LNCaP clone FGC (cell line): ENCODE data around the gene KAT14.
"Not testable (repeated sequence)": the region's sequence is repeated elsewhere in the genome, so short reads cannot be mapped to it uniquely, and the experiment has no call there.

Experiments used
- DNase-seq: peaks from one replicate; pipeline ENCODE4 v3.0.0-alpha.2; 2011; ENCODE audit warnings: low read depth
- H3K4me3 ChIP-seq: 2 replicates; pipeline ENCODE4 v1.5.1; 2011; ENCODE audit warnings: mild to moderate bottlenecking, low read depth, low read length, control low read depth
- TF ChIP-seq, protein P1 (sequence below): IDR thresholded peaks from 2 replicates; pipeline ENCODE4 v1.5.1; 2012; ENCODE audit warnings: mild to moderate bottlenecking; ENCODE audit not compliant: control insufficient read depth, insufficient read depth; ENCODE audit errors: extremely low read depth

KAT14 gene

GRCh38 chr20:18224968-18225568 is 87.4 kb downstream of the KAT14 start:
- TF ChIP-seq, protein P1, sequence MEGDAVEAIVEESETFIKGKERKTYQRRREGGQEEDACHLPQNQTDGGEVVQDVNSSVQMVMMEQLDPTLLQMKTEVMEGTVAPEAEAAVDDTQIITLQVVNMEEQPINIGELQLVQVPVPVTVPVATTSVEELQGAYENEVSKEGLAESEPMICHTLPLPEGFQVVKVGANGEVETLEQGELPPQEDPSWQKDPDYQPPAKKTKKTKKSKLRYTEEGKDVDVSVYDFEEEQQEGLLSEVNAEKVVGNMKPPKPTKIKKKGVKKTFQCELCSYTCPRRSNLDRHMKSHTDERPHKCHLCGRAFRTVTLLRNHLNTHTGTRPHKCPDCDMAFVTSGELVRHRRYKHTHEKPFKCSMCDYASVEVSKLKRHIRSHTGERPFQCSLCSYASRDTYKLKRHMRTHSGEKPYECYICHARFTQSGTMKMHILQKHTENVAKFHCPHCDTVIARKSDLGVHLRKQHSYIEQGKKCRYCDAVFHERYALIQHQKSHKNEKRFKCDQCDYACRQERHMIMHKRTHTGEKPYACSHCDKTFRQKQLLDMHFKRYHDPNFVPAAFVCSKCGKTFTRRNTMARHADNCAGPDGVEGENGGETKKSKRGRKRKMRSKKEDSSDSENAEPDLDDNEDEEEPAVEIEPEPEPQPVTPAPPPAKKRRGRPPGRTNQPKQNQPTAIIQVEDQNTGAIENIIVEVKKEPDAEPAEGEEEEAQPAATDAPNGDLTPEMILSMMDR, result no peak
- no peak for DNase-seq
- no peak overlapping the region for H3K4me3 ChIP-seq

- TF ChIP-seq, protein P1, result no peak
- no peak for DNase-seq
- H3K4me3 ChIP-seq, result no peak overlapping the region
These were observed 88.0 kb downstream of the KAT14 start for GRCh38 chr20:18225632-18226031.

DNA sequence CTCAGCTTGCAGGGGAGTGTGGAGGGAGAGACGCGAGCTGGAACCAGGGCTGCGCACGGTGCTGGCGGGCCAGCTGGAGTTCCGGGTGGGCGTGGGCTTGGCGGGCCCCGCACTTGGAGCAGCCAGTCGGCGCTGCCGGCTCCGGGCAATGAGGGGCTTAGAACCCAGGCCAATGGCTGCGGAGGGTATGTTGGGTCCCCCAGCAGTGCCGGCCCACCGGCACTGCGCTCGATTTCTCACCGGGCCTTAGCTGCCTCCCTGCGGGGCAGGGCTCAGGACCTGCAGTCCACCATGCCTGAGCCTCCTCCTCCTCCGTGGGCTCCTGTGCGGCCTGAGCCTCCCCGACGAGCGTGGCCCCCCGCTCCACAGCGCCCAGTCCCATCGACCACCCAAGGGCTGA is 89.1 kb downstream of the KAT14 start:
- H3K4me3 ChIP-seq, DNase-seq: not testable (repeated sequence)

DNA sequence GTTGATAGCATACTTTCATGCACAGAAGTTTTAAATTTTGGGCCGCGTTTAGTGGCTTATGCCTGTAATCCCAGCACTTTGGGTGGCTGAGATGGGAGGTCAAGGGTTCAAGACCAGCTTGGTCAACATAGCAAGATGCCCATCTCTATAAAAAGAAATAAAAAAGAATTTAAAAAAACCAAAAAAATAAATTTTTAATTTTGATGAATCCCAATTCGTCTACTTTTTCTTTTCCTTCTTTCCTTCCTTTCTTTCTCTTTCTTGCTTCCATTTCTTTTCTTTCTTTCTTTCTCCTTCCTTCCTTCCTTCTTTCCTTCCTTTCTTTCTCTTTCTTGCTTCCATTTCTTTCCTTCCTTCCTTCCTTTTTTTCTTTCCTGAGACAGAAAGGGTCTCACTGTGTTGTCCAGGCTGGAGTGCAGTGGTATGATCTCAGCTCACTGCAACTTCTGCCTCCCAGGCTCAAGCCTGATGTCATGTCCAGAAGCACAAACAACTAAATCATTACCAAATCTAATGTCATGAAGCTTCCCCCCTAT is 95.8 kb downstream of the KAT14 start:
- TF ChIP-seq, protein P1, result no peak
- no peak for DNase-seq
- H3K4me3 ChIP-seq, result no peak overlapping the region
